ENCODE data around the gene WBP4. TPM values are rescaled to one million over a fixed set of nuclear protein-coding genes. Genes with fewer than 3 reads are reported as not detected.

The WBP4 gene
- total and polyA plus RNA-seq, 9 of the 15 experiments (the other 6 are each of a cell fraction or from before 2014, with no cell fraction given): 5.5 to 12.2 (median 7.9) TPM

- peak; percentile 39 for TF ChIP-seq HNRNPLL (IDR thresholded peaks at IDR 0.05; ENCODE audit: low read depth, low read length, poor library complexity, severe bottlenecking)
- TF ChIP-seq, protein P1, sequence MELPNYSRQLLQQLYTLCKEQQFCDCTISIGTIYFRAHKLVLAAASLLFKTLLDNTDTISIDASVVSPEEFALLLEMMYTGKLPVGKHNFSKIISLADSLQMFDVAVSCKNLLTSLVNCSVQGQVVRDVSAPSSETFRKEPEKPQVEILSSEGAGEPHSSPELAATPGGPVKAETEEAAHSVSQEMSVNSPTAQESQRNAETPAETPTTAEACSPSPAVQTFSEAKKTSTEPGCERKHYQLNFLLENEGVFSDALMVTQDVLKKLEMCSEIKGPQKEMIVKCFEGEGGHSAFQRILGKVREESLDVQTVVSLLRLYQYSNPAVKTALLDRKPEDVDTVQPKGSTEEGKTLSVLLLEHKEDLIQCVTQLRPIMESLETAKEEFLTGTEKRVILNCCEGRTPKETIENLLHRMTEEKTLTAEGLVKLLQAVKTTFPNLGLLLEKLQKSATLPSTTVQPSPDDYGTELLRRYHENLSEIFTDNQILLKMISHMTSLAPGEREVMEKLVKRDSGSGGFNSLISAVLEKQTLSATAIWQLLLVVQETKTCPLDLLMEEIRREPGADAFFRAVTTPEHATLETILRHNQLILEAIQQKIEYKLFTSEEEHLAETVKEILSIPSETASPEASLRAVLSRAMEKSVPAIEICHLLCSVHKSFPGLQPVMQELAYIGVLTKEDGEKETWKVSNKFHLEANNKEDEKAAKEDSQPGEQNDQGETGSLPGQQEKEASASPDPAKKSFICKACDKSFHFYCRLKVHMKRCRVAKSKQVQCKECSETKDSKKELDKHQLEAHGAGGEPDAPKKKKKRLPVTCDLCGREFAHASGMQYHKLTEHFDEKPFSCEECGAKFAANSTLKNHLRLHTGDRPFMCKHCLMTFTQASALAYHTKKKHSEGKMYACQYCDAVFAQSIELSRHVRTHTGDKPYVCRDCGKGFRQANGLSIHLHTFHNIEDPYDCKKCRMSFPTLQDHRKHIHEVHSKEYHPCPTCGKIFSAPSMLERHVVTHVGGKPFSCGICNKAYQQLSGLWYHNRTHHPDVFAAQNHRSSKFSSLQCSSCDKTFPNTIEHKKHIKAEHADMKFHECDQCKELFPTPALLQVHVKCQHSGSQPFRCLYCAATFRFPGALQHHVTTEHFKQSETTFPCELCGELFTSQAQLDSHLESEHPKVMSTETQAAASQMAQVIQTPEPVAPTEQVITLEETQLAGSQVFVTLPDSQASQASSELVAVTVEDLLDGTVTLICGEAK (IDR thresholded peaks at IDR 0.05): no peak
- TF ChIP-seq, protein P1 (CRISPR knock-in tag; IDR thresholded peaks at IDR 0.05): 0 out of 2 replicates have a peak, but pooled peaks have one; percentile 21
- TF ChIP-seq ZNF717 (CRISPR knock-in tag; IDR thresholded peaks at IDR 0.05): no peak
- TF ChIP-seq SAP30 (IDR thresholded peaks at IDR 0.05; ENCODE audit: borderline replicate concordance, insufficient read depth, low read depth, low read length, poor library complexity, severe bottlenecking): no peak
- TF ChIP-seq BCL6 (CRISPR knock-in tag; IDR thresholded peaks at IDR 0.05): no peak
- TF ChIP-seq ZKSCAN8 (CRISPR knock-in tag; IDR thresholded peaks at IDR 0.05): no peak
- TF ChIP-seq ZNF780A (CRISPR knock-in tag; IDR thresholded peaks at IDR 0.05): no peak
- no peak for TF ChIP-seq ASH1L (IDR thresholded peaks at IDR 0.05; ENCODE audit: borderline replicate concordance, low read depth, partially characterized antibody)
- TF ChIP-seq CREBBP (IDR thresholded peaks at IDR 0.05; ENCODE audit: low read depth, low read length): no peak
- TF ChIP-seq ZNF584 (CRISPR knock-in tag; IDR thresholded peaks at IDR 0.05; ENCODE audit: low read depth): no peak
- peak; percentile 79 for TF ChIP-seq EGR1 (conservative IDR thresholded peaks at IDR 0.05)
- no peak for TF ChIP-seq KDM1A (IDR thresholded peaks at IDR 0.05)
- no peak for TF ChIP-seq ZC3H11A (IDR thresholded peaks at IDR 0.05; ENCODE audit: low read depth, low read length)
- no peak for TF ChIP-seq CHCHD3 (CRISPR knock-in tag; IDR thresholded peaks at IDR 0.05)
- TF ChIP-seq TCFL5 (CRISPR knock-in tag; conservative IDR thresholded peaks at IDR 0.05): no peak
- TF ChIP-seq SMAD1 (IDR thresholded peaks at IDR 0.05; ENCODE audit: low read depth, low read length, partially characterized antibody): no peak
- TF ChIP-seq ZNF696 (CRISPR knock-in tag; conservative IDR thresholded peaks at IDR 0.05): no peak
- no peak for TF ChIP-seq CBX5 (IDR thresholded peaks at IDR 0.05; ENCODE audit: borderline replicate concordance, low read depth)
- TF ChIP-seq, protein P2, sequence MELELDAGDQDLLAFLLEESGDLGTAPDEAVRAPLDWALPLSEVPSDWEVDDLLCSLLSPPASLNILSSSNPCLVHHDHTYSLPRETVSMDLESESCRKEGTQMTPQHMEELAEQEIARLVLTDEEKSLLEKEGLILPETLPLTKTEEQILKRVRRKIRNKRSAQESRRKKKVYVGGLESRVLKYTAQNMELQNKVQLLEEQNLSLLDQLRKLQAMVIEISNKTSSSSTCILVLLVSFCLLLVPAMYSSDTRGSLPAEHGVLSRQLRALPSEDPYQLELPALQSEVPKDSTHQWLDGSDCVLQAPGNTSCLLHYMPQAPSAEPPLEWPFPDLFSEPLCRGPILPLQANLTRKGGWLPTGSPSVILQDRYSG (tag; conservative IDR thresholded peaks at IDR 0.05; ENCODE audit: low read depth): no peak
These were observed 1.1 kb upstream of the WBP4 start (continued) for GRCh38 chr13:41060082-41060723.

Data from K562 (cell line).